Stimulated activated CD8-positive, alpha-beta memory T cell treated with anti-CD3 and anti-CD28 coated beads, Interleukin-4, amount 100 ng/mL, for 1 hour (primary cell): ENCODE measurements around the gene ADISSP.

Experiments used
- DNase-seq, 2 donors: peaks; one replicate each; pipeline ENCODE4 v3.0.0-alpha.2; 2020; ENCODE audit warnings: low read depth in 2 of 2, low spot score in 1 of 2

Gene ADISSP

GRCh38 chr20:3720626-3721025 is 46.9 kb downstream of the ADISSP start:
- DNase-seq = no peak

GRCh38 chr20:3720068-3720467 is 47.5 kb downstream of the ADISSP start:
- no peak for DNase-seq

GRCh38 chr20:3719046-3719445 is 48.5 kb downstream of the ADISSP start:
- no peak for DNase-seq

GRCh38 chr20:3716195-3716834 is 51.2 kb downstream of the ADISSP start:
- no peak for DNase-seq

- no peak for DNase-seq
Observed at GRCh38 chr20:3714092-3714491, 53.5 kb downstream of the ADISSP start.

GRCh38 chr20:3712279-3712873 is 55.2 kb downstream of the ADISSP start, which contains the start of gene SIGLEC1:
TSS of gene SIGLEC1 (minus strand) at chr20:3712600. CDS start at chr20:3707128, 5,472 bp downstream.
- no peak for DNase-seq

GRCh38 chr20:3711484-3711941 is 56.0 kb downstream of the ADISSP start:
- DNase-seq = no peak

- peak; percentile 42 to 59 for DNase-seq
Observed at GRCh38 chr20:3710703-3711483, 56.7 kb downstream of the ADISSP start.

GRCh38 chr20:3710011-3710466 is 57.5 kb downstream of the ADISSP start:
- no peak for DNase-seq

GRCh38 chr20:3707508-3707899 is 60.0 kb downstream of the ADISSP start:
- DNase-seq = no peak

GRCh38 chr20:3706774-3707507 is 60.6 kb downstream of the ADISSP start:
- no peak for DNase-seq

- DNase-seq = no peak
Observed at GRCh38 chr20:3705970-3706739, 61.4 kb downstream of the ADISSP start.

GRCh38 chr20:3705491-3705969 is 62.0 kb downstream of the ADISSP start:
- no peak for DNase-seq

GRCh38 chr20:3704087-3704486 is 63.5 kb downstream of the ADISSP start:
- no peak for DNase-seq
